ENCODE data around the gene PAQR4. TPM values are rescaled to one million over a fixed set of nuclear protein-coding genes. Genes with fewer than 3 reads are reported as not detected.

PAQR4 gene
- total and polyA plus RNA-seq, 10 of the 15 experiments (the other 5 are each of a cell fraction or from before 2014, with no cell fraction given), result 0.39 to 31.8 (median 13.5) TPM

DNA sequence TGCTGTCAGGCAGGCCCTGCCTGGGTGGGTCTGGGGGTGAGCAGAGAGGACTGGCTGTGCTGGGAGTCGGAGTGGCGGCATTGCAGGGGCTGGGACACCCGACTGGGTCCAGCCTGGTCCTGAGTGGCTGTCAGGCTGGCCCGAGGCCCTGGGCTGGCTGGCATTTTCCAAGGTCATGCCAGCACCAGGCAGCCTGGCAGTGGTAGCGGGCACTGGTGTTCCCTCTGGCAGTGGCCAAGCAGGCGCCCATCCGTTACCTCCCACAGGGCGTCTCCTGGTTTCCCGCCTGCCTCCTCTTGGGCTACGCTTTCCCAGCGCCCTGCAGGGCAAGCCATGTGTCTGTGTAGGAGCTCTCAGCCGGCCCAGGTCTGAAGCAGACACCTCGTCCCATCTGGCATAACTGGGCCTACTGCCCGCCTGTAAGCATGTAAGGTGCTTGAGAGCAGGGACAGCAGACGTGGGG lies 16.8 kb downstream of the PAQR4 start:
- CTCF ChIA-PET, result interaction anchor here (1.0 kb wide), 1 partner anchor 59 kb away, joined by 3 read pairs; no protein-coding TSS in a partner anchor
- ATAC-seq, result no peak

More for the DNA sequence above, 16.8 kb downstream of the PAQR4 start:
- peaks cover 2 to 4% of the 10 kb centered on the region in 2 experiments; a peak in 1 of 4 replicates for H3K27me3 ChIP-seq (replicated peaks in 1 of 2; ENCODE audit: control insufficient read depth in 2 of 2, insufficient read depth in 2 of 2, low read length in 1 of 2)
- no peaks in the 10 kb centered on the region for H4K20me1 ChIP-seq (ENCODE audit: control insufficient read depth, insufficient read depth)
- no peak for DNase-seq (ENCODE audit: low read depth, low spot score)
- no peak overlapping the region for H3K27ac ChIP-seq (ENCODE audit: control insufficient read depth, insufficient read depth)
- SMC1A ChIA-PET (ENCODE audit: uncharacterized antibody, unreplicated experiment), result interaction anchor here (0.7 kb wide), 1 partner anchor 55 kb away, joined by 3 read pairs; no protein-coding TSS in a partner anchor
- H3K9ac ChIP-seq (ENCODE audit: control insufficient read depth, insufficient read depth, low read length), result no peak overlapping the region
- no peaks in the 10 kb centered on the region for H3K4me1 ChIP-seq (ENCODE audit: control insufficient read depth, insufficient read depth, low read length)
- in situ Hi-C loops (cut with MboI) (no loop called here), intact Hi-C loops (cut with micrococcal nuclease; ENCODE audit: unreplicated experiment) (no loop called here)
- TF ChIP-seq ZBED1 (IDR thresholded peaks at IDR 0.05; ENCODE audit: borderline replicate concordance), result no peak
- no peak for TF ChIP-seq RFX5 (IDR thresholded peaks at IDR 0.05; ENCODE audit: low read depth, low read length)
- TF ChIP-seq BMI1 (IDR thresholded peaks at IDR 0.05; ENCODE audit: borderline replicate concordance), result no peak
- TF ChIP-seq, protein P1, sequence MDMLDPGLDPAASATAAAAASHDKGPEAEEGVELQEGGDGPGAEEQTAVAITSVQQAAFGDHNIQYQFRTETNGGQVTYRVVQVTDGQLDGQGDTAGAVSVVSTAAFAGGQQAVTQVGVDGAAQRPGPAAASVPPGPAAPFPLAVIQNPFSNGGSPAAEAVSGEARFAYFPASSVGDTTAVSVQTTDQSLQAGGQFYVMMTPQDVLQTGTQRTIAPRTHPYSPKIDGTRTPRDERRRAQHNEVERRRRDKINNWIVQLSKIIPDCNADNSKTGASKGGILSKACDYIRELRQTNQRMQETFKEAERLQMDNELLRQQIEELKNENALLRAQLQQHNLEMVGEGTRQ (IDR thresholded peaks at IDR 0.05; ENCODE audit: borderline replicate concordance, low read depth, low read length), result no peak
- TF ChIP-seq SMAD1 (IDR thresholded peaks at IDR 0.05; ENCODE audit: low read depth, partially characterized antibody), result no peak
- no peak for TF ChIP-seq MYC (IDR thresholded peaks at IDR 0.05; ENCODE audit: insufficient read depth, insufficient read length, insufficient replicate concordance, low read length, severe bottlenecking)
- no peak for TF ChIP-seq CBX5 (IDR thresholded peaks at IDR 0.05; ENCODE audit: low read depth)
- TF ChIP-seq BHLHE40 (IDR thresholded peaks at IDR 0.05; ENCODE audit: borderline replicate concordance in 1 of 2, low read depth in 2 of 2, low read length in 1 of 2), result no peak
- TF ChIP-seq, protein P2, sequence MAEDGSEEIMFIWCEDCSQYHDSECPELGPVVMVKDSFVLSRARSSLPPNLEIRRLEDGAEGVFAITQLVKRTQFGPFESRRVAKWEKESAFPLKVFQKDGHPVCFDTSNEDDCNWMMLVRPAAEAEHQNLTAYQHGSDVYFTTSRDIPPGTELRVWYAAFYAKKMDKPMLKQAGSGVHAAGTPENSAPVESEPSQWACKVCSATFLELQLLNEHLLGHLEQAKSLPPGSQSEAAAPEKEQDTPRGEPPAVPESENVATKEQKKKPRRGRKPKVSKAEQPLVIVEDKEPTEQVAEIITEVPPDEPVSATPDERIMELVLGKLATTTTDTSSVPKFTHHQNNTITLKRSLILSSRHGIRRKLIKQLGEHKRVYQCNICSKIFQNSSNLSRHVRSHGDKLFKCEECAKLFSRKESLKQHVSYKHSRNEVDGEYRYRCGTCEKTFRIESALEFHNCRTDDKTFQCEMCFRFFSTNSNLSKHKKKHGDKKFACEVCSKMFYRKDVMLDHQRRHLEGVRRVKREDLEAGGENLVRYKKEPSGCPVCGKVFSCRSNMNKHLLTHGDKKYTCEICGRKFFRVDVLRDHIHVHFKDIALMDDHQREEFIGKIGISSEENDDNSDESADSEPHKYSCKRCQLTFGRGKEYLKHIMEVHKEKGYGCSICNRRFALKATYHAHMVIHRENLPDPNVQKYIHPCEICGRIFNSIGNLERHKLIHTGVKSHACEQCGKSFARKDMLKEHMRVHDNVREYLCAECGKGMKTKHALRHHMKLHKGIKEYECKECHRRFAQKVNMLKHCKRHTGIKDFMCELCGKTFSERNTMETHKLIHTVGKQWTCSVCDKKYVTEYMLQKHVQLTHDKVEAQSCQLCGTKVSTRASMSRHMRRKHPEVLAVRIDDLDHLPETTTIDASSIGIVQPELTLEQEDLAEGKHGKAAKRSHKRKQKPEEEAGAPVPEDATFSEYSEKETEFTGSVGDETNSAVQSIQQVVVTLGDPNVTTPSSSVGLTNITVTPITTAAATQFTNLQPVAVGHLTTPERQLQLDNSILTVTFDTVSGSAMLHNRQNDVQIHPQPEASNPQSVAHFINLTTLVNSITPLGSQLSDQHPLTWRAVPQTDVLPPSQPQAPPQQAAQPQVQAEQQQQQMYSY (CRISPR knock-in tag; IDR thresholded peaks at IDR 0.05), result no peak
- no peak for TF ChIP-seq MTA2 (IDR thresholded peaks at IDR 0.05; ENCODE audit: low read depth)
- no peak overlapping the region for H3K4me3 ChIP-seq
- 30% methylated on average over 14 of the region's 15 CpGs for WGBS (ENCODE audit: insufficient coverage, insufficient replicate concordance, low lambda C conversion rate, missing lambda C conversion rate)
- no peak overlapping the region for H3K4me2 ChIP-seq (ENCODE audit: control insufficient read depth, insufficient read depth)
- H2AFZ ChIP-seq (ENCODE audit: control insufficient read depth, low read depth, low read length), result no peak overlapping the region
- no peaks in the 10 kb centered on the region for H3K36me3 ChIP-seq (ENCODE audit: control insufficient read depth in 2 of 2, insufficient read depth in 2 of 2, low read length in 1 of 2)
- POLR2A ChIA-PET, result no interaction called here
- no peaks in the 10 kb centered on the region for H3K9me3 ChIP-seq (replicated peaks; ENCODE audit: control insufficient read depth, insufficient read depth, low read length)
- no TSS peak for BruUV-seq (replicated peaks)
- H3K79me2 ChIP-seq (ENCODE audit: control insufficient read depth, insufficient read depth, low read length), result no peaks in the 10 kb centered on the region
- RAD21 ChIA-PET (ENCODE audit: unreplicated experiment), result no interaction called here
- no peak for FAIRE-seq
